Measurements from ENCODE around the gene NDUFS8.

The NDUFS8 gene

DNA sequence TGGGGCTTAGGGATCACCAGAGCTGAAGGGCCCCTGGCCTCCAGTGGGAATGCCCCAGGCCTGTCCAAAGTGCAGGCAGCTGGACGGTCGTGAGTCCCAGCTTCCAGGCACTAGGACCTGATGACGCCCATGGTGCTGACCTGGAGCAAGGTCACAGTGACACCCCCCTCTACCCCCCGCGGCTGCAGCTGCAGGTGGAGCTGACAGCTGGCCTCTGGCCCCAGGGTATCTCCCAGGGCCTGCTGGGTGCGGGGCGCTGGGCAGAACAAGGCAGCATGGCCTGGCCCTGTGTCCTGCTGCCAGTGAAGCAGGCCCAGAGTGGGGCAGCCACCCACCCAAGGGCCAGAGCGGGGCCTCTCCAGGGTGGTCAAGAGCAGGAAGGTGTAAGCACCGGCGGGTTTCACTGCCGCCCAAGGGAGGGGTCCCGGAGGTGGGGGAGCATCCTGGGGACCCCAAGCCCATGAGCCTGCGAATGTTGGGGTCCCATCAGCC, 7.8 kb downstream of the NDUFS8 start:
- no peak for DNase-seq

DNA sequence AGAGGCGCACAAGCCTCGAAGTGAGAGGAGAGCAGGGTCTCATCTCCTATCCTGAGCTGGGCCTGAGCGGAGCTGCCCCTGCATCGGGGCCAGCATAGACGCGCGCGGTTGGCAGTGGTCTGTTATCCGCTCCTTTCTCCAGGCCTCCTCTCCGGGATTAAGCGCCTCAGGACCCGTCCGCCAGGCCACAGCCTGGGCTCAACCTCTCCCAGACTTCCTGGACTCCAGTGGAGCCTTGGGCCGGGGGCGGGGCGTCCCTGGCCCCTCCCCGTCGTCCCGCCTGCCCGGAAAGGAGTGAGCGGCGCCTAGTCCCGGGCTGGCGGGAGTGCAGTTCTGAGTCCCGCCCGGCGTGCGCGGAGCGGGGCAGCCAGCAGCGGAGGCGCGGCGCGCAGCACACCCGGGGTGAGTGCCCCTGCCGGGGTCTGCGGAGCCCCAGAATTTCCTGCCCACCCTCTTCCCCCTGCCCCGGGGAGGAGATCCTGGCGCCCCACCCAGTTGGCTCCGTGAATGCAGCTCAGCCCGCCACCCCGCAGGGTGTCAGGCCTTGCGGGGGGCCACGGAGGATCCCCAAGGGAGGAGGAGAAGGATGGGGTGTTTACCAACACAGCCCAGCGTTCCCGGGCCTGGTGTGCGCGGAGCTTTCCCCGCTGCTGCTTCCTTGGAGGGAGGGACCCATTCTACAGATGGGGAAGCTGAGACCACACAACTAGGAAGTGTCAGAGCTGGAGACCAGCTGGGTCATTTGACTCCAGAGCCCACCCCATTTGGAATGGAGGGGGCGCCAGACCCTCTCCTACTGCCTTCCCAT, 8.4 kb downstream of the NDUFS8 start, which contains the start of gene TCIRG1:
TCIRG1 (plus strand) TSS at position 308 of the 808 bp plus-strand sequence. CDS start 2,247 bp downstream, outside the sequence.
- DNase-seq: no peak

DNA sequence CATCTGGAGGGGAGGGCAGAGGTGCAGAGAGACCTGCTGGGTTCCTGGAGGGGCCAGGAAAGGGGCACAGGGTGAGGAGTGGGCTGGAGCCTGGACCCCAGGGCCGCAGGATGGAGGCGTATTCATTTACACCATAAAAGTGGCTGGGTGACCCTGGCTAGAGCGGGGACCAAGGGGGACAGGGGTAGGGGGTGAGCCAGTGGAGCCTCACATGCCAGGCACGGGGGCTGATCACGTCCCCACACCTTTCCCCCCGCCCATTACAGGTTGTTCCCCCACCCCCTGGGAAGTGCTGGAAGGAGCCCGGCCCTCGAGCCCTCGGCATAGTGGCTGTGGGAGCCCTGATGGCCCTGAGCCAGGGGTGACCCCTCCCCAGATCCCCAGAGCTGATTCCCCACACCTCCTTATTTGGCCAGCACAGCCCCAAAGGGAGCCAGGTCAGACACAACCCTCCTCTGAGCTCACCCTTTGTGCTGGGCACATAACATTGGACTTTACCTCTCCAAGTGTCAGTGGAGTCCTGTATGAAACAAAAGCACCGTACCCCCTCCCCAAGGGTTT, 9.1 kb downstream of the NDUFS8 start:
- DNase-seq: no peak

DNA sequence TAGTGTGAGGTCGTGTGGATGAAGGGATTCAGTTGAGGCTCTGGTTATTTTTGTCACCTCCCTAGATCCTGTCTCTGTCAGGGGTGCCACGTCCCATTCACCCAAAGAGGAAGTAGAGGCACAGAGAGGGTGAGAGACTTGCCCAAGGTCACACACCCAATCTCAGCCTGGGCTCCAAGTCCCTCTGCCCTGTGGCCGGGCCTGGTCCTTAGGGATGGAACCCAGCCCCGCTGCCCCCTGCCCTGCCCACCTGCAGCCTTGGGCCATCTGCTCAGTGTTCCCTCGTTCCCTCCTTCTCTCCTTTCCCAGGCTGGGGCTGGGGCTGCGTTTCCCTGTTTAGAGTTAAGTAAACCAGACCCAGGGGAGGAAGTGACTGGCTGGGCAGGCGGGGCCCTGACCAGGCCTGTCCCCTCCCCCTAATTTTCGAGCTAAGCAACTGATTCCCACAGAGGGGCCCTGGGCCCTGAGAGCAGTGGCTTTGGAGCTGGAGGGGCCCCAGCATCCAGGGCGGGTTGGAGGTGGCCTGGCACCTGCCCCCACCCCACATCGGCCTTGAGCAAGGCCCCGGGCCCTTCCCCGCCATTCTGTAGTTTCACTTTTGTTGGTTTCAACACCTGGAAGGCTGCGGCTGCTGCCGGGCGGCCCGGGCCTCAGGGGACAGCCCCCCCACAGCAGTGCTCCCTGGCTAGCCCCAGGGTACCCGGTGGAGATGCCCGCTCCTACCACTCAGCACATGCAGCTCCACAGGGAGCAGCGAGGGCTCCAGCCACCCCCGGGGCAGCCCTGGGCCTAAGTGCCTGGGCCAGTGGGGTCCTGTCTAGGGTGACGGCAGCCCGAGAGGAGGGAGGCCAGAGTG, 9.8 kb downstream of the NDUFS8 start:
- DNase-seq: no peak

DNA sequence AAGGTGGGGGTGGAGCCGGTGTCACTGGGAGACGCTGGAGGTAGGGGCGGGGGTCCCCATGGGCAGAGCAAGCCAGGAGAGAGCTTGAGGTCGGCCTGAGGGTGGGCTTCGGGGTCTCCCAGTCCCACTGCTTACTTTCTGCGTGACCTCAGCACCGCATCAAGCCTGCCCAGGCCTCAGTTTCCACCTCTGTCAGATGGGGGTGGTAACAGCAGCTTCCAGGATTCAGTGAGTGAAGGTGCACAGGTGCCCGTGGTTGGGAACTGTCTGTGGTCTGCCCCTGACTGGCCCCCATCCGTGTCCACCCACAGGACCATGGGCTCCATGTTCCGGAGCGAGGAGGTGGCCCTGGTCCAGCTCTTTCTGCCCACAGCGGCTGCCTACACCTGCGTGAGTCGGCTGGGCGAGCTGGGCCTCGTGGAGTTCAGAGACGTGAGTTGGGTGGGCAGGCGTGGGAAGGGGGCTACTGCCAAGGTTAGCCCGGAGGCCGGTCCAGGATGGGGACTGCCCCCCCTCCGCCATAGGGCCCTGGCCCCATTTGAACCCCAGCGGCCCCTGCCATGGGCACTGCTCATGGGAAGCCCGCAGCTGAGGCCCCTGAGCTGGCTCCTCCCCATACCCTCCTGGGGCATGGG, 10.6 kb downstream of the NDUFS8 start:
- DNase-seq: no peak

DNA sequence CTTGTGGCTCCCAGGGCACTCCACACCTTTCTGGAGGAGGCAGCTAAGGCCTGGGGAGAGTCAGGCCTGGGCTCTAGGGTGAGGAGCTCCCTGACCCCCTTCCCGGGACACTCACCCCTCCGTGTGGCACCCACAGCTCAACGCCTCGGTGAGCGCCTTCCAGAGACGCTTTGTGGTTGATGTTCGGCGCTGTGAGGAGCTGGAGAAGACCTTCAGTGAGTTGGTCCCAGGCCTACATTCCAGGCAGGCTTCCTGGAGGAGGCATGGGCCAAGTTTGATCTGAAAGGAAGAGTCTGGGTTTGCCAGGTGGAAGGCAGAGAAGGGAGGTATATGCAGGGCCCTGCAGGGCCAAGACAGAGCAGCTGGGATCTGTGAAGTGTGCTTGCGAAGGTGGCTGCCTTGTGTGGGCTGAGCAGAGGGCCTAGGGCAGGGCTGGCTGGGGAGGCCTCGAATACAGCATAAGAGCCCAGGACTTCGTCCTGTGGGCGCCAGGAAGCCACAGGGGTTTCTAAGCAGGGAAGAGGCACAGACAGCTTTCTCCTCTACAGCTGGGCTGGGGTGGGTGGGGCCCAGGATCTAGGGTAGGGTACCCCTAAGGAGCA, 11.2 kb downstream of the NDUFS8 start:
- no peak for DNase-seq

DNA sequence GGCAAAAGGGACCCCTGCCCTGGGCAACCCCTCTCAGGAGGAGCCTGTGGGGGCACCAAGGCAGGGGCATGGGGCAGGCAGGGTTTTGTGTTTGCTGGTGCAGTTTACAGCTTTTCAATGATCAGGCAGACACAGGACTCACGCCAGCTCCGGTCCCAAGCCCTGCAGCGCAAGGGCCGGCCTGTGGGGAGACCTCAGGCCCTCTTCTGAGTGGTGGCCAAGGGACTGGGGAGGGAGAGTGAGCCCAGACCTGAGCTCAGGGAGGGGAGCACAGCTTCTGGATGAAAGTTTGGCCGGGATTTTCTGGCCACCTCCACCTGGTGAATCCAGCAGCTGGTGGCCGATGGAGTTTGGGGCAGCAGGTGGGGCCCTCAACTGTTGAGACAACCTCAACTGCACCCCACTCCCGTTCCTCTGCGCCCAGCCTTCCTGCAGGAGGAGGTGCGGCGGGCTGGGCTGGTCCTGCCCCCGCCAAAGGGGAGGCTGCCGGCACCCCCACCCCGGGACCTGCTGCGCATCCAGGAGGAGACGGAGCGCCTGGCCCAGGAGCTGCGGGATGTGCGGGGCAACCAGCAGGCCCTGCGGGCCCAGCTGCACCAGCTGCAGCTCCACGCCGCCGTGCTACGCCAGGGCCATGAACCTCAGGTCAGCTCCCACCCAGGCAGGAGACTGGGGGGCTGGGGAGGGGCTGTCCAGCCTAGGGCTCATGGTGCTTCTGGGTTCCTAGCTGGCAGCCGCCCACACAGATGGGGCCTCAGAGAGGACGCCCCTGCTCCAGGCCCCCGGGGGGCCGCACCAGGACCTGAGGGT, 11.9 kb downstream of the NDUFS8 start:
- DNase-seq: no peak

DNA sequence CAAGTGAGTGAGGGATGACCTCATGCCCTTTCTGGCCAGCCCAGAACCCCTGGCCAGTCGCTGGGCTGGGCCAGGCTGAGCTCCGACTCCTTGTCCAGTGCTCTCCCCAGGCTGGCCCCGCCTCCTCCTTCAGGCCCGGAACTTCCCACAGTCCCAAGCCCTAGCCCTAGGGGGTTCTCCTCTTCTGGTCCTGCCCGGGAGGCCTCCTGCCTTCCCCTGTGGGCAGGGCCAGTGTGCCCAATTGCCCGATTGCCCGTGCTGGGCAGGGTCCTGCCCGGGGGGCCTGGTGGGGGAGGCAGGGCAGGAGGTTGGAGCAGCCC, 12.5 kb downstream of the NDUFS8 start:
- DNase-seq: no peak

DNA sequence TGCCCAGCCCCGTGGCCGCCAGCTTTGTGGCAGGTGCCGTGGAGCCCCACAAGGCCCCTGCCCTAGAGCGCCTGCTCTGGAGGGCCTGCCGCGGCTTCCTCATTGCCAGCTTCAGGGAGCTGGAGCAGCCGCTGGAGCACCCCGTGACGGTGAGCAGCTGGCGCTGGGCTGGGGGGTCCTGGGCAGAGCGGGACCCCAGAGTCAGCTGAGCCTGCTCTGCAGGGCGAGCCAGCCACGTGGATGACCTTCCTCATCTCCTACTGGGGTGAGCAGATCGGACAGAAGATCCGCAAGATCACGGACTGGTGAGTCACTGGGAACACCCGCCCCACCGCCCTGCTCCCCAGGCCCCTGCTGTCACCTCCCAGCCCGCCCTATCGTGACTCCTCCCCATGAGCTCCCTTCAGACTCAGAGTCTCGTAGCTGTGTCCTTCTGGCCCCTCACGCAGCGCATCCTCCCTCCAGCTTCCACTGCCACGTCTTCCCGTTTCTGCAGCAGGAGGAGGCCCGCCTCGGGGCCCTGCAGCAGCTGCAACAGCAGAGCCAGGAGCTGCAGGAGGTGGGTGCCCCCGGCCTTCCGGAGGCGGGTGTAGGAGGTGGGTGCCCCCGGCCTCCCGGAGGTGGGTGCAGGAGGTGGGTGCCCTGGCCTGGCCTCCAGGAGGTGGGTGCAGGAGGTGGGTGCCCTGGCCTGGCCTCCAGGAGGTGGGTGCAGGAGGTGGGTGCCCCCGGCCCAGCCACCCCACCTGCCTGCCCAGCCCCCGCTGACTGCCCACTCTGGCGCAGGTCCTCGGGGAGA, 13.1 kb downstream of the NDUFS8 start:
- DNase-seq: no peak

DNA sequence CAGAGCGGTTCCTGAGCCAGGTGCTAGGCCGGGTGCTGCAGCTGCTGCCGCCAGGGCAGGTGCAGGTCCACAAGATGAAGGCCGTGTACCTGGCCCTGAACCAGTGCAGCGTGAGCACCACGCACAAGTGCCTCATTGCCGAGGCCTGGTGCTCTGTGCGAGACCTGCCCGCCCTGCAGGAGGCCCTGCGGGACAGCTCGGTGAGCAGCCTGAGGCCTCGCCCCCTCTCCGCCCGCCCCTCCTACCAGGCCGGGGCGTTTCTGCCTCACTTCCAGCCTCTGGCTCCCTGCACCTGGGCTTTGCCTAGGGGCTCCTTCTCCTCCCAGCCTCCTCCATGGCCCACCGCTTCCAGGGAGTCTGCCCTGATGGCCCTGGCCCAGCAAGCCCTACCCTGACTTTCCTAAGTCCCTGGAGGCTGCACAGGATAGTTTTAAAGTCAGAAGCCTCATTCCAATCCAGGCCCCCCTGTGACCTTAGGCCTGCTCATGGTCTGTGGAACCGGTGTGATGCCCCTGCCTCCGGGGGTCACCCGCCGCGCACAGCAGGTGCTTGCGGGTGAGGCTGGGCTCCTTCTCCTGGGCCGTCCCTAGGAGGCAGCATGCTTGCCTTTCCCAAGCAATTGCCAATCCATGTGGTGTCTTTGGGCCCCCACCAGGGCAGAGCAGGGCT, 13.8 kb downstream of the NDUFS8 start:
- DNase-seq: no peak

DNA sequence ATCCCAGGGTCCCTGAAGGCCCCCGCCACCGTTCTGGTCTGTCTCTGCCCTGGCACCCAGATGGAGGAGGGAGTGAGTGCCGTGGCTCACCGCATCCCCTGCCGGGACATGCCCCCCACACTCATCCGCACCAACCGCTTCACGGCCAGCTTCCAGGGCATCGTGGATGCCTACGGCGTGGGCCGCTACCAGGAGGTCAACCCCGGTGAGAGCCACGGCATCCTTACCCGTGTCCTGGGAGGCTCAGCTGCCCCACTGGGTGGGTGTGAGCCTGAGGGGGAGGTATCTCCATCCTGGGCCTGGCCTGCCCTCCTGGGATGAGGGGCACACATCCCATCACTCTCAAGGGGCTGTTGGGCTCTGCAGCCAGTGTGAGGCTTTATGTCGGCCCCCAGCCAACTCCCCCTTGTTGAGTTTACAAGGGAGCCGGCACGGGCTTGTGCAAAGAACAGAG, 14.4 kb downstream of the NDUFS8 start:
- DNase-seq: no peak

DNA sequence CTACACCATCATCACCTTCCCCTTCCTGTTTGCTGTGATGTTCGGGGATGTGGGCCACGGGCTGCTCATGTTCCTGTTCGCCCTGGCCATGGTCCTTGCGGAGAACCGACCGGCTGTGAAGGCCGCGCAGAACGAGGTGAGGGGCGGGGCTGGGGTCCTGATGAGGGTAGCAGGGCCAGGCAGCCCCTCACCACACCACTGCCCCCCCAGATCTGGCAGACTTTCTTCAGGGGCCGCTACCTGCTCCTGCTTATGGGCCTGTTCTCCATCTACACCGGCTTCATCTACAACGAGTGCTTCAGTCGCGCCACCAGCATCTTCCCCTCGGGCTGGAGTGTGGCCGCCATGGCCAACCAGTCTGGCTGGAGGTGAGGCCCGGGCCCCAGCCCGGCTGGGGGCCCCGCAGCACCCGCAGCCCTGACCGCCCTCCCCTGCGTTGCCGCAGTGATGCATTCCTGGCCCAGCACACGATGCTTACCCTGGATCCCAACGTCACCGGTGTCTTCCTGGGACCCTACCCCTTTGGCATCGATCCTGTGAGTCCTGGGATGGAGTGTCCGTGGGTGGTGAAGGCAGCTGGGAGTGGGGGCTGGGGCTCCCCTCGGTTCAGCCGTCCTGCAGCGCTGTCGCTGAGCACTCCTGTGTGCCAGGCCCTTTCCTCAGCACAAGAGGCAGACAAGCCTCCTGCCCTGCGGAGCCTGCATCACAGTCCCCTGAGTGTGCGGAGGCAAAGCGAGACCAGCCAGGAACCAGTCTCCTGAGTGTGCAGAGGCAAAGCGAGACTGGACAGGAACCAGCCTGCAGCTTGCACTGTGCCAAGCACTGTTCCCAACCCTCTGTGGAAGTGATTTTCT, 17.2 kb downstream of the NDUFS8 start:
- no peak for DNase-seq

DNA sequence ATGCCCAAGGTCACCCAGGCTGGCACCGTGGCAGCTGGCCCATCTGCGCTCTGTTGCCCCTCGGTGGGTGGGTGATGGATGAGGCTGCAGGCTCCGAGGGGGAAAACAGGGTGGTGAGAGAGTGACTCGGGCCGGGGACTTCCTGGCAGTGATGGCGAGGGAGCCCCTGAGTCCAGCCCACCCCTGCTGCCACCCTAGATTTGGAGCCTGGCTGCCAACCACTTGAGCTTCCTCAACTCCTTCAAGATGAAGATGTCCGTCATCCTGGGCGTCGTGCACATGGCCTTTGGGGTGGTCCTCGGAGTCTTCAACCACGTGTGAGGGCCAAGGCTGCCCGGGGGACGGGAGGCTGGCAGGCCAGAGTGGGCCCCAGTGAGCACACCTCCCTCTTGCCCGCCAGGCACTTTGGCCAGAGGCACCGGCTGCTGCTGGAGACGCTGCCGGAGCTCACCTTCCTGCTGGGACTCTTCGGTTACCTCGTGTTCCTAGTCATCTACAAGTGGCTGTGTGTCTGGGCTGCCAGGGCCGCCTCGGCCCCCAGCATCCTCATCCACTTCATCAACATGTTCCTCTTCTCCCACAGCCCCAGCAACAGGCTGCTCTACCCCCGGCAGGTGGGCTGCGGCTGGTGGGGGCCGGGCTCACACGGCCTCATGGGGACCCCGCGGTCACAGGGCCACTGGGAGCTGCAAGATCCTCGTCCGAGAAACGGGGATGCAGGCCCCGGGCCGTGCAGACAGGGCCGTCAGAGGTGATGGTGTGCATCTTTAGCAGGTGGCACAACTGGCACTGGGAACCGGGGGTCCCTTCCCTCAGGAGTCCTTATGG, 18.4 kb downstream of the NDUFS8 start:
- no peak for DNase-seq

DNA sequence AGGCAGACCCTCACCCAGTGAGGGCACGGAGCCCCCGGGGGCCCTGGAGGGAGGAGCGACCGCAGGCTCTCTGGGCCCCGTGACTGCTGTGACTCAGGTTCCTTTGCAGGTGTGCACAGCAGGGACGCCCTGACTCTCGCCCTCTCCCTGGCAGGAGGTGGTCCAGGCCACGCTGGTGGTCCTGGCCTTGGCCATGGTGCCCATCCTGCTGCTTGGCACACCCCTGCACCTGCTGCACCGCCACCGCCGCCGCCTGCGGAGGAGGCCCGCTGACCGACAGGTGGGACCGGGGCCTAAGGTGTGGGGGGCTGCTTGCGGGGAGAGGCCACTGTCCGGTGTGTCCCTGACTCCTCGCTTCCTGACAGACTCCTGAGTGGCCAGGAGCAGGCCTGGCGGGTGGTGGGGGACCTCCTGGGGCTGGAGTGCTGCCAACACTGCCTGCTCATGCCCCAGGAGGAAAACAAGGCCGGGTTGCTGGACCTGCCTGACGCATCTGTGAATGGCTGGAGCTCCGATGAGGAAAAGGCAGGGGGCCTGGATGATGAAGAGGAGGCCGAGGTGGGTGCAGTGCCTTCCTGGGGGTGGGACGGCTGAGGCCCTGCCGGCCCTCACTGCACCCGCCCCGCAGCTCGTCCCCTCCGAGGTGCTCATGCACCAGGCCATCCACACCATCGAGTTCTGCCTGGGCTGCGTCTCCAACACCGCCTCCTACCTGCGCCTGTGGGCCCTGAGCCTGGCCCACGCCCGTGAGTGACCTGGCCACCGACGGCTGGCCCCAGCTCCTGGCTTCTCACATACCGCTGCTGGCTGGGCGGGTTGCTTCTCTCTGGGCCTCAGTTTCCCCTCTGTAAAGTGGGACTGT, 19.3 kb downstream of the NDUFS8 start:
- DNase-seq: no peak

DNA sequence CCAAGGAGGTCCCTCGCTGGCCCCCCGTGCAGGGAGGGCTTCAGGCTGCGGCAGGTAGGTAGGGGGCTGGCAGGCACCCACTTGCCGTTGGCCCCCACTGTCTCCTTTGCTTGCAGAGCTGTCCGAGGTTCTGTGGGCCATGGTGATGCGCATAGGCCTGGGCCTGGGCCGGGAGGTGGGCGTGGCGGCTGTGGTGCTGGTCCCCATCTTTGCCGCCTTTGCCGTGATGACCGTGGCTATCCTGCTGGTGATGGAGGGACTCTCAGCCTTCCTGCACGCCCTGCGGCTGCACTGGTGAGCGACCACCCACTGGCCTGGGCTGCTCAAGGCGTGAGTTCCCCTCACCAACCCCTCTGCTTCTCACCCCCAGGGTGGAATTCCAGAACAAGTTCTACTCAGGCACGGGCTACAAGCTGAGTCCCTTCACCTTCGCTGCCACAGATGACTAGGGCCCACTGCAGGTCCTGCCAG, 19.9 kb downstream of the NDUFS8 start:
- no peak for DNase-seq

DNA sequence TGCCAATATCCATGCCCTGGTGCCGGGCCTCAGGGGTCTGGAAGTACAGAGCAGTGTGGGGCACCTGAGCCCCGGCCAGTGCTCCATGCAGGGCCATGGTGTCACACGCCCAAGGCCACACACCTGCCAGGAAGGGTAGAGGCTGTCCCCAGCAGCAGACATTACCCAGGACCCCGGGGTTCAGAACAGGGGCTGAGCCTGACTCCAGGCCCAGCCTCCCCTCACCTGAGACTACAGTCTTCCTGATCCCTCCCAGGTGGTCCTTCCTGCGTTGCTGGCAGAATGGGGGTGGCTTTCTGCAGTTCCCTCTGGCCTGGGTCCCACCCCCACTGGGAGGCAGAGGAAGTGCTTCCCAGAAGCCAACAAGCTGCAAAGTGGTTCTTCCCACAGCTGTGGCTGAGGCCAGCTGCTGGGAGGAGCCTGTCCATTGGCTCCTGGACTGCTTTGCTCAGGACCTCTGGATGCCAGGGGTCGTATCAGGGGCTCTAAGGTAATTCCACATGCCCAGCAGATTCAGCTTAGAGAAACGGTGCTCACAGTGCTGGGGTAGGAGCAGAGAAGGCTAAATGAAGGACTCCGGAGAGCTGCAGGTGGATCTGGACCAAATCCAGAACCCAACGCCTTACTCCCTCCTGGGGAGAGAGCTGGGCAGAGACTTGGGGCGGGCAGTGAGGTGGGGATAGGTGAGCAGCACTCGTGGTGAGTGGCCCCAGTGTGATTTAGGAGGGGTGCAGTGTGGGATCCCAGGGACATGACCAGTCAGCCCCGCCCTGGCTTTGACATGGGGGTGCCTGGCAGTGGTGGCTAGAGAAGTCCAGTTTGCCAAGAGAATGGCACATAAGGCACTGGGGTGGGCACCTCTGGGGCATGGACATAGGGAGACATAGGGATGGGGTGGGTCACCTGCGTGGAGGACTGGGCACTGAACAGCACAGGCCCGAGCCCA, 21.0 kb downstream of the NDUFS8 start:
- no peak for DNase-seq
